Measurements from ENCODE around the gene CREBBP. TPM values are rescaled to one million over a fixed set of nuclear protein-coding genes. Genes with fewer than 3 reads are reported as not detected.

CREBBP gene
- polyA plus RNA-seq, 2 of the 4 experiments (the other 2 are of a cell fraction) = 8.0 to 13.4 TPM

- TF ChIP-seq, protein P1, sequence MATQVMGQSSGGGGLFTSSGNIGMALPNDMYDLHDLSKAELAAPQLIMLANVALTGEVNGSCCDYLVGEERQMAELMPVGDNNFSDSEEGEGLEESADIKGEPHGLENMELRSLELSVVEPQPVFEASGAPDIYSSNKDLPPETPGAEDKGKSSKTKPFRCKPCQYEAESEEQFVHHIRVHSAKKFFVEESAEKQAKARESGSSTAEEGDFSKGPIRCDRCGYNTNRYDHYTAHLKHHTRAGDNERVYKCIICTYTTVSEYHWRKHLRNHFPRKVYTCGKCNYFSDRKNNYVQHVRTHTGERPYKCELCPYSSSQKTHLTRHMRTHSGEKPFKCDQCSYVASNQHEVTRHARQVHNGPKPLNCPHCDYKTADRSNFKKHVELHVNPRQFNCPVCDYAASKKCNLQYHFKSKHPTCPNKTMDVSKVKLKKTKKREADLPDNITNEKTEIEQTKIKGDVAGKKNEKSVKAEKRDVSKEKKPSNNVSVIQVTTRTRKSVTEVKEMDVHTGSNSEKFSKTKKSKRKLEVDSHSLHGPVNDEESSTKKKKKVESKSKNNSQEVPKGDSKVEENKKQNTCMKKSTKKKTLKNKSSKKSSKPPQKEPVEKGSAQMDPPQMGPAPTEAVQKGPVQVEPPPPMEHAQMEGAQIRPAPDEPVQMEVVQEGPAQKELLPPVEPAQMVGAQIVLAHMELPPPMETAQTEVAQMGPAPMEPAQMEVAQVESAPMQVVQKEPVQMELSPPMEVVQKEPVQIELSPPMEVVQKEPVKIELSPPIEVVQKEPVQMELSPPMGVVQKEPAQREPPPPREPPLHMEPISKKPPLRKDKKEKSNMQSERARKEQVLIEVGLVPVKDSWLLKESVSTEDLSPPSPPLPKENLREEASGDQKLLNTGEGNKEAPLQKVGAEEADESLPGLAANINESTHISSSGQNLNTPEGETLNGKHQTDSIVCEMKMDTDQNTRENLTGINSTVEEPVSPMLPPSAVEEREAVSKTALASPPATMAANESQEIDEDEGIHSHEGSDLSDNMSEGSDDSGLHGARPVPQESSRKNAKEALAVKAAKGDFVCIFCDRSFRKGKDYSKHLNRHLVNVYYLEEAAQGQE (IDR thresholded peaks at IDR 0.05) = no peak
- TF ChIP-seq HOXB13 (CRISPR knock-in tag; IDR thresholded peaks at IDR 0.05; ENCODE audit: low read depth) = no peak
- TF ChIP-seq, protein P2, sequence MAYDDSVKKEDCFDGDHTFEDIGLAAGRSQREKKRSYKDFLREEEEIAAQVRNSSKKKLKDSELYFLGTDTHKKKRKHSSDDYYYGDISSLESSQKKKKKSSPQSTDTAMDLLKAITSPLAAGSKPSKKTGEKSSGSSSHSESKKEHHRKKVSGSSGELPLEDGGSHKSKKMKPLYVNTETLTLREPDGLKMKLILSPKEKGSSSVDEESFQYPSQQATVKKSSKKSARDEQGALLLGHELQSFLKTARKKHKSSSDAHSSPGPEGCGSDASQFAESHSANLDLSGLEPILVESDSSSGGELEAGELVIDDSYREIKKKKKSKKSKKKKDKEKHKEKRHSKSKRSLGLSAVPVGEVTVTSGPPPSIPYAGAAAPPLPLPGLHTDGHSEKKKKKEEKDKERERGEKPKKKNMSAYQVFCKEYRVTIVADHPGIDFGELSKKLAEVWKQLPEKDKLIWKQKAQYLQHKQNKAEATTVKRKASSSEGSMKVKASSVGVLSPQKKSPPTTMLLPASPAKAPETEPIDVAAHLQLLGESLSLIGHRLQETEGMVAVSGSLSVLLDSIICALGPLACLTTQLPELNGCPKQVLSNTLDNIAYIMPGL (CRISPR knock-in tag; IDR thresholded peaks at IDR 0.05; ENCODE audit: borderline replicate concordance) = no peak
- TF ChIP-seq KDM5A (IDR thresholded peaks at IDR 0.05) = no peak
- no peak for TF ChIP-seq ZFP36 (IDR thresholded peaks at IDR 0.05; ENCODE audit: borderline replicate concordance, partially characterized antibody)
Measured at GRCh38 chr16:3836641-3837040, 43.9 kb downstream of the CREBBP start (continued).

DNA sequence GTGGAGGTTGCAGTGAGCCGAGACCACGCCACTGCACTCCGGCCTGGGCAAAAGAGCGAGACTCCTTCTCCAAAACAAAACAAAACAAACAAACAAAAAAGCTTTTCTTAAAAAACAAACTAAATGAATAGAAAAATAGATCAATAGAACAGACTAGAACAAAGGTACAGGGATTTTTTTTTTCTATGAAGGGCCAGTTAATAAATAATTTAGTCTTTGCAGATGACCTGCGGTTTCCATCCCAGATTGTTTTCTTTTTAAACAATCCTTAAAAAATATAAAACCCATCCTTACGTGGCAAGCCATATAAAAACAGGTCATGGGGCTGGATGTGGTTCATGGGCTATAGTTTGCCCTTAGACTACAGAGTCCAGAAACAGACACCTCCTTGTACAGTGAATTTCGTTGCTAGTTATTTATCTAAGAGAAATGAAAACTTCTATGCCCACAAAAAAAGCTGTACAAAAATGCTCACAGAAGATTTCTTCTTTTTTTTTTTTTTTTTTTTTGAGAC lies 45.4 kb downstream of the CREBBP start:
- FAIRE-seq (no peak), DNase-seq (ENCODE audit: low read depth in 1 of 2, low spot score in 1 of 2) (no peak), ATAC-seq (no peak)
- H3K9me3 ChIP-seq = peaks cover 14% of the 10 kb centered on the region
- H3K4me1 ChIP-seq = no peaks in the 10 kb centered on the region; the same call in 2 of the 3 replicates
- 88% methylated on average over 7 of the region's 7 CpGs for WGBS (ENCODE audit: missing lambda C conversion rate)
- no peak overlapping the region for H3K4me2 ChIP-seq
- no peak overlapping the region for H3K27ac ChIP-seq
- ChIA-PET CTCF (interaction anchor here (1.0 to 2.1 kb wide), 2 partner anchors 9 to 12 kb away, joined by 3 to 5 read pairs; no protein-coding TSS in a partner anchor), POLR2A (no interaction called here)
- no peak overlapping the region for H3K4me3 ChIP-seq
- TF ChIP-seq, protein P1 (IDR thresholded peaks at IDR 0.05) = no peak
- TF ChIP-seq, protein P3, sequence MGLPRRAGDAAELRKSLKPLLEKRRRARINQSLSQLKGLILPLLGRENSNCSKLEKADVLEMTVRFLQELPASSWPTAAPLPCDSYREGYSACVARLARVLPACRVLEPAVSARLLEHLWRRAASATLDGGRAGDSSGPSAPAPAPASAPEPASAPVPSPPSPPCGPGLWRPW (IDR thresholded peaks at IDR 0.05) = no peak
- TF ChIP-seq PBX3 (IDR thresholded peaks at IDR 0.05) (no peak), MAFK (IDR thresholded peaks at IDR 0.05; ENCODE audit: partially characterized antibody) (no peak), FOXS1 (CRISPR knock-in tag; IDR thresholded peaks at IDR 0.05) (no peak), HDAC2 (IDR thresholded peaks at IDR 0.05) (no peak), ZNF302 (CRISPR knock-in tag; IDR thresholded peaks at IDR 0.05) (no peak), FOSL2 (IDR thresholded peaks at IDR 0.05) (no peak), FOSL2 (CRISPR knock-in tag; IDR thresholded peaks at IDR 0.05) (no peak)
- TF ChIP-seq, protein P4, sequence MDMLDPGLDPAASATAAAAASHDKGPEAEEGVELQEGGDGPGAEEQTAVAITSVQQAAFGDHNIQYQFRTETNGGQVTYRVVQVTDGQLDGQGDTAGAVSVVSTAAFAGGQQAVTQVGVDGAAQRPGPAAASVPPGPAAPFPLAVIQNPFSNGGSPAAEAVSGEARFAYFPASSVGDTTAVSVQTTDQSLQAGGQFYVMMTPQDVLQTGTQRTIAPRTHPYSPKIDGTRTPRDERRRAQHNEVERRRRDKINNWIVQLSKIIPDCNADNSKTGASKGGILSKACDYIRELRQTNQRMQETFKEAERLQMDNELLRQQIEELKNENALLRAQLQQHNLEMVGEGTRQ (IDR thresholded peaks at IDR 0.05) = no peak

Data from A549 (cell line).